ENCODE data around the gene PLSCR4.
"Not testable (repeated sequence)": the region's sequence is repeated elsewhere in the genome, so short reads cannot be mapped to it uniquely, and the experiment has no call there.

Gene PLSCR4, protein sequence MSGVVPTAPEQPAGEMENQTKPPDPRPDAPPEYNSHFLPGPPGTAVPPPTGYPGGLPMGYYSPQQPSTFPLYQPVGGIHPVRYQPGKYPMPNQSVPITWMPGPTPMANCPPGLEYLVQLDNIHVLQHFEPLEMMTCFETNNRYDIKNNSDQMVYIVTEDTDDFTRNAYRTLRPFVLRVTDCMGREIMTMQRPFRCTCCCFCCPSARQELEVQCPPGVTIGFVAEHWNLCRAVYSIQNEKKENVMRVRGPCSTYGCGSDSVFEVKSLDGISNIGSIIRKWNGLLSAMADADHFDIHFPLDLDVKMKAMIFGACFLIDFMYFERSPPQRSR

DNA sequence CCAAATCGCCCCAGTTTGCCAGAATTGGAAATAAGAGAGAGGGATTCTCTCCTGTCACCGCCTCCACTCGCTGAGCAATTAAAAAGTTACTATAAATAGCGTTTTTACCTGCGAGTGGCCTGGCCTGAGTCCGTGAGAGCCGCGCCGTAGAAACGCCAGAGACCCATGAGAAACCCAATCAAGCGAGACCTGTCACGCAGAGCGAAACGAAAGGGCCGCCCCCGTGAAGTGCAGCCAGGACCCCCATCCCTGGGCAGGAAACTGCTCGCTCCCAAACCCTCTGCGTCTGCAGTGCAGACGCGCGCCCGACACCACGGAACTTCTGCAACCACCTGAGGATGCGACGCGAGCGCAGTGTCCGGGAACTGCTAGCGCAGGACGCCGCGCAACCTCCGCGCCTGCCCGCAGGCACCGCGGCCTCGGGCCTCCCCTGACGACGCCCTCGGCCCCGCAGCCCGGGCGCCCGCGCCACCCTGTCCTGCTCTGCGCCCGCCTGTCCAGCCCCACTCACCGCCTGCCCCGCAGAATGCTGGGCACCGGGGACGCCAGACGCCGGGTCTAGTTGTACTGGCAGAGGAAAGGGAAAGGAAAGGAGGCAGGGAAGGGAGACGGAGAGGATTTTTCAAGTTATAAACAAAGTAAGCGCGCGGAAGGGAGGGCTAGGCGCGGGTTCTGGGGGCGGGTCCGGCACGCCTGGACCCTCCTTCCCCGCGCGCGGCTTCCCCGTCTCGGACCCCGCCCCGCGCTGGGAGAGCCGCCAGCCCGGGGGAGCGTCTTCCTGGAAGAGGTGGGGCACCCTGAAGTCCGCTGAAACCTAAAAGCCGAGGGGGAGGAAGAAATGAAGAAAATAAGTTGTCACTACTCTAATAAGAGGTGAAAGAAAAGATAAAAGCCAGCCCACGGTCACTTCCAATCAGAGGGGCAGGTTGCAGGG lies at the start of gene PLSCR4:
TSS of gene PLSCR4 (minus strand) at position 657 of the 934 bp plus-strand sequence. CDS start 29,034 bp downstream, outside the sequence.
- DNase-seq, result no peak

DNA sequence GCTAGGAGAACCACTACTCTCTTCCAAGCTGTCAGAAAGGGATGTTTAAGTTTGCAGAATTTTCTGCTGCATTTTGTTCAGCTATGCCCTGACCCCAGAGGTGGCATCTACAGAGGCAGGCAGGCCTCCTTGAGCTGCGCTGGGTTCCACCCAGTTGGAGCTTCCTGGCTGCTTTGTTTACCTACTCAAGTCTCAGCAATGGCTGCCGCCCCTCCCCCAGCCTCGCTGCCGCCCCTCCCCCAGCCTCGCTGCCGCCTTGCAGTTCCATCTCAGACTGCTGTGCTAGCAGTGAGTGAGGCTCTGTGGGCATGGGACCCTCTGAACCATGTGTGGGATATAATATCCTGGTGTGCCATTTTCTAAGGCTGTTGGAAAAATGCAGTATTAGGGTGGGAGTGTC lies 42.5 kb upstream of the PLSCR4 start:
- not testable (repeated sequence) for DNase-seq

- no peak for DNase-seq
Observed at GRCh38 chr3:146283781-146284445, 33.0 kb upstream of the PLSCR4 start.

- DNase-seq, result no peak
Observed at GRCh38 chr3:146280864-146281263, 30.0 kb upstream of the PLSCR4 start.

- DNase-seq, result no peak
Observed at GRCh38 chr3:146279951-146280350, 29.0 kb upstream of the PLSCR4 start.

DNA sequence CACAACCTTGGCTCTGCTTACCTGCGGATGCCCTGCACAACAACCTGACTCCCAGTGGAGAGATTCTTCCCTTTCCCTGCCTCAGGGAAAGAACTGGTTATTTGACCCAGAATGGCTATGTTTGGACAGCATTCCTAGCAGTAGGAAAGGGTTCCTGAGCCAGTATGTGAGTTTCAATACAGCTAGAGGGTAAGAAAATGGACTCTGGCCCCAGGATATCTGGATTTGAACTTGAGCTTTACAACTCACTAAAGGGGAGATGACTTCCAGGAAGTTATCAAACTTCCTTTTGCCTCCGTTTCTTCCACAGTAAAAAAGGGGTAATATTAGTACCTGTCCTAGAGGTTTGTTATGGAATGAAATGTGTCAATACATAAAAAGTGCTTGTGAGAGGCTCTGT lies 28.1 kb upstream of the PLSCR4 start:
- no peak for DNase-seq

GRCh38 chr3:146277953-146278631 lies 27.2 kb upstream of the PLSCR4 start:
- DNase-seq, result no peak

GRCh38 chr3:146275476-146275875 lies 24.6 kb upstream of the PLSCR4 start:
- DNase-seq, result no peak

DNA sequence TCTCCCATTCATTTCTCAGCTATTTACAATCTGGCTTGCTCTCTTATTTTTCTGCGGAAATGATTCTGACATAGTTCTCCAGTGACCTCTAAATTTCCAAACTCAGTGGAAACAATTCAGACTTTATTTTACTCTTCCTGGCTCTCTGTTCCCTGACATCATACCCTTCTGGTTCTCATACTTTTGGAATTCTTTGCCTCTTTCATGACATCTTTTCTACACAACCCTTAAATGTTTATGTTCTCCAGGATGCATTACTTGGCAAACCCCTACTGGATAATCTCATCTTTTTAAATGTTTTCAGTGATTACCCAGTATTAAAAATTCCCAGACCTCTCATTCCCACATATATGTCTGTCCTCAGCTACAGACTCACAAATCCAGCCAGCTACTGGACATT lies 23.9 kb upstream of the PLSCR4 start:
- DNase-seq, result no peak

GRCh38 chr3:146273721-146274407 lies 23.0 kb upstream of the PLSCR4 start:
- no peak for DNase-seq

DNA sequence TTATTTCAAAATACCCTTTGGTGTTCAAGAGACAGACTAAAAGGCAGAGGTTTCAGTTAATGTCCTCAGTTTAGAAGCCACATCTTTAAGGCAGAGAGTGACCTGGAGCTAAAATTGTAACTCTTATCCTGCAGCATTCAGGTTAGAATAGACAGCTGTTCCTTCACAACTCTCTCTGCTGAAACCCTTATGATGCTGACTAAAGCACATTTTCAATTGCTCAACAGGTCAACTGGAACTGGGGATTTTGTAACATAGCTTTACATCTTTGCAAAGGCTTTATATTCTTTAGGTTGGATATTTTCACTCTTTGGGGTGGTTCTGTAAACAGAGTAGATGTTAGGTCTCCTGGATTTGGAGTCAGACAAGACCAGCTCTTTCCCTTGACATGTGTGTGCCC lies 20.3 kb upstream of the PLSCR4 start:
- DNase-seq, result no peak

DNA sequence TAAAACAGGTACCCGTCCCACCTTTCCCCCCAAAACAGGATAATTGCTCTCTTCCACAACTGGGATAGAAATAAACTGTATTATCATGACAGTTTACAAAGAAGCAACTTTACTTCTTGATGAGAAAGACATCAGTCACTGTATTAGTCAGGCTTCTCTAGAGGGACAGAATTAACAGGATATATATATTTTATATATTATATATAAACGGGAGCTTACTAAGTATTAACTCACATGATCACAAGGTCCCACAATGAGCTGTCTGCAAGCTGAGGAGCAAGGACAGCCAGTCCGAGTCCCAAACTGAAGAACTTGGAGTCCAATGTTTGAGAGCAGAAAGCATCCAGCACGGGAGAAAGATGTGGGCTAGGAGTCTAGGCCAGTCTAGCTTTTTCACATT lies 18.4 kb upstream of the PLSCR4 start:
- DNase-seq, result no peak

DNA sequence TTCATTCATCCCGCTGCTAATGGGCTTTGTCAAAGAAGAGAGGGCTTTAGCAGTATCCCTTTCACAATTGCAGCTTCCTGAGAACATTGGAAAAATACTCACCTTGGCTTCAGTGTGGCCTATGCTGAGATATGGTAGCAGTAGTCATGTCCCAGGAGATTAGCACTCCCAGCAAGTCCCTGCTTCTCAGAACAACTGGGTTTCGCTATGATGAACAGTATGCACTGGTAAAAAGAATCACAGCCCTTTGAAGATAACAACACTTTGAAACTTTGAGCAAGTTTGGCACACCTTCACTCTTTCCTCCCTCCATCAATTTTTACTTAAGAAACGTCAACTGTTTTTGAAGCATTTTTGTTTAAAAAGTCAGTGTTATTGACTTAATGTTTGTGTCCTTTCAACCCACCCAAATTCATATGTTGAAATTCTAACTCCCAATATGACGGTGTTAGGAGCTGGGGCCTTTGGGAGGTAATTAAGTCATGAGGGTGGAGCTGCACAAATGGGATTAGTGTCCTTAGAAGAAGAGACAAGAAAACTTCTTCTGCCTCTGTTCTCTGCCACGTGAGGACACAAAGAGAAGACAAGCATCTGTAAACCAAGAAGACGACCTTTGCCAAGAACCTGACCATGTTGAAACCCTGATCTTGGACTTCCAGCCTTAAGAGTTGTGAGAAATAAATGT lies 17.8 kb upstream of the PLSCR4 start:
- DNase-seq, result no peak

DNA sequence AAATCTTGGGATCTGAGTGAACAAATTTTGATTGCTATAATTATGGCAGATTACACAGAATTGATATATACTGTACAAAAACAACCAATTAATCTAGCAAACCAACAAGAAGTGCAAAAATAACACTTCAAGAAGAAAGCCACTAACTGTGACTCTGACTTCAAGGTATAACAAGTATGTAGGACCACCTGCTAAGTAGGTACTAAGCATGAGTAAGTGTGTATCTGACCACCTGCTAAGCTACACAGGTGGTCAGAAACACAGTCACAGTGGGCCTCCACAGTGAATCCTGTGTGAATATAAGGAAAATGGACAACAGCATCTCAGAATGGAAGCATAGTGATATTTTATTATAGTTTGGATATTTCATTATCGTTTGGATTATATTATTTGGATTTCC lies 14.8 kb upstream of the PLSCR4 start:
- no peak for DNase-seq

DNA sequence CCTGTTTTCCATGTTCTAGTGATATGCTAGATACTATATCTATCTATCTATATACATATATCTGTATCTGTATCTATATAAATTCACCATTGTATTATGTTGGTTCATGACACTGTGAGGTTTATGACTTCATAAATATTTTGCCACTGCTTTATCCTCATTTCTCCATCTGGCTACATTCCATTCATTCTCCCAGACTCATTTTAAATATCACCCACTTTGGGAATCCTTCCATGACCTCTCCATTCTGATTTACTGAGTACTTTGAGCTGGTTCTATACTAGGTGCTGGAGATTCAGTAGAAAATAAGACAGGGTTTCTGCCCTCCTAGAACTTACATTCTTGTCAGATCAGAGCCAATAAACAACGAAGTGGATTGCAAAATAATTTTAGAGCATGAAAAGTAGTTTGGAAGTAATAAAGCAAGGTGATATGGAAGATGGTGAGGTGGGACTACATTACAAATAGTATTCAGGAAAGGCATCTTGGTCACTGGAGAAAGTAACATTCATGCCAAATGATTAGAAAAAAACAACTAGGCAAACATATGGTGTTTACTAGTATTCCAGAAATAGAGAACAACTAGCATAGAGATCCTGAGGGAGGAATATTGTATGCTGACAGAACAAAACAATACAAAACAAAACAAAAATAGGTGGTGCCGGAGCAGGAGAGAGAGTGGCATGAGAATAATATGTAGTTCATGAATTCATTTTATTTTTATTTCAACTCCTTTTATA lies 11.6 kb upstream of the PLSCR4 start:
- DNase-seq, result no peak

DNA sequence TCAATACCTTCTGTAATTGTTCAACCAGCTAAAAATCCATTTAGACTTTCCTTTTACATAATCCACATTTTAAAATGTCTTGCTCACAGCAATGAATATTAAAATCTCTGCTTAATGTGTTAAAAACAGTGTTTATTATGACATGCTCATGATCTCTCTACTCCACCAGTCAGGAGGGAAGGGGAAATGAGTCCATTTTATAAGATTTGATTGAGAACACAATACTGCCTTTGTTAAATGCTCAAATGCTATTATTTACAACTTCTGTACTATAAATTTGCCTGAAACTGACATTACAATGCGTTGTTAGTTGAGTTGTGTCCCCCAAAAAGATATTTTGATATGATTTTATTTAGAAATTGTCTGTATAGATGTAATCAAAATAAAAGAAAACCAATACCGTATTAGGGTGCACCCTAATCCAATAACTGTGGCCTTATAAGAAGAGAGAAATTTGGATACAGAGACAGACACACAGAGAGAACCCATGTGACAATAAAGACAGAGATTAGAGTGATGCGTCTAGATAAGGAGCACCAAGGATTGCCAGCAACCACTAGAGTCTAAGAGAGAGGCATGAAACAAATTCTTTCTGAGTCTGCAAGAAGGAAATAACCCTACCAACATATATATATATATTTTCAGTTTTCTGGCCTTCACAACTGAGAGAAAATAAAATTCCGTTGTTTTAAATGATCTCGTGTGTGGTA lies 9.1 kb upstream of the PLSCR4 start:
- no peak for DNase-seq

- no peak for DNase-seq
Observed at GRCh38 chr3:146256851-146257486, 6.1 kb upstream of the PLSCR4 start.

DNA sequence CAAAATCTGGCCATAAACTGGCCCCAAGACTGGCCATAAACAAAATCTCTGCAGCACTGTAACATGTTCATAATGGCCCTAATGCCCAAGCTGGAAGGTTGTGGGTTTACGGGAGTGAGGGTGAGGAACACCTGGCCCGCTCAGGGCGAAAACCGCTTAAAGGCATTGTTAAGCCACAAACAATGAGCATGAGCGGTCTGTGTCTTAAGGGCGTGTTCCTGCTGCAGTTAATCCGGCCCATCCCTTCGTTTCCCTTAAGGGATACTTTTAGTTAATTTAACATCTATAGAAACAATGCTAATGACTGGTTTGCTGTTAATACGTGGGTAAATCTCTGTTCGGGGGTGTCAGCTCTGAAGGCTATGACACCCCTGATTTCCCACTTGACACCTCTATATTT lies 1.5 kb upstream of the PLSCR4 start:
- not testable (repeated sequence) for DNase-seq

GRCh38 chr3:146249921-146250320 lies 984 bp downstream of the PLSCR4 start:
- no peak for DNase-seq

GRCh38 chr3:146247911-146248310 lies 3.0 kb downstream of the PLSCR4 start:
- no peak for DNase-seq

Measured in activated T-cell treated with anti-CD3 and anti-CD28 coated beads, Interleukin-2, amount 50 U/mL, for 1 hour (primary cell).